K562 (cell line): ENCODE measurements around the gene GJA5. TPM values are rescaled to one million over a fixed set of nuclear protein-coding genes. Genes with fewer than 3 reads are reported as not detected.

ENCODE experiments used
- ATAC-seq: fragments of 200-7000 bp; cut with Tn5 transposase; 3 replicates; pipeline ENCODE4 v1.9.1; 2020; ENCODE audit warnings: moderate library complexity
- BruUV-seq: library from RNA; stranded (reverse); fragments of 400-500 nt; replicated peaks from 2 replicates; lab custom pipeline; 2021; lab: Mats Ljungman, UMichigan
- CTCF ChIA-PET: fragments of 300-600 bp; formaldehyde crosslinking; extraction: SDS; loops from one replicate; lab custom pipeline; 2021; ENCODE audit warnings: low intra/inter-chr PET ratio; lab: Yijun Ruan, JAX
- POLR2A ChIA-PET: fragments of 300-600, 350-650 bp; sonication (Branson Sonifier 250); formaldehyde crosslinking; extraction: SDS; loops from one replicate; lab custom pipeline; 2021; ENCODE audit warnings: antibody characterized with exemption, inconsistent platforms; lab: Yijun Ruan, JAX
- DNase-seq, 4 experiments: peaks; one replicate each; pipeline versions ENCODE4 v3.0.0 to v3.0.0-alpha.2; 2011 to 2018; ENCODE audit warnings: low spot score in 3 of 4, mixed read lengths in 3 of 4; ENCODE audit errors: extremely low read depth in 1 of 4
- FAIRE-seq: peaks from 2 replicates; lab custom pipeline; 2011; peaks lifted over from hg19 to GRCh38; lab: Jason Lieb, UNC
- H2AFZ ChIP-seq: 2 replicates; pipeline ENCODE4 v1.6.0; 2011; ENCODE audit warnings: low read depth, low read length, control low read depth, inconsistent platforms
- H3K27ac ChIP-seq: fragments of 200-600 bp; 3 replicates; pipeline ENCODE4 v1.8.0; 2011; ENCODE audit warnings: low read depth, mild to moderate bottlenecking, control low read depth, inconsistent platforms, low read length, moderate library complexity, mixed read lengths; ENCODE audit errors: extremely low read depth
- H3K27me3 ChIP-seq, 2 experiments: fragments of 300-600 bp in 1 of 2; 2 replicates in 1 of 2; 3 replicates in 1 of 2; pipeline versions ENCODE4 v1.6.0 to v1.8.0; 2011; ENCODE audit warnings: inconsistent platforms in 2 of 2, low read length in 2 of 2, mild to moderate bottlenecking in 1 of 2, mixed read lengths in 1 of 2, moderate library complexity in 1 of 2; ENCODE audit not compliant: control insufficient read depth in 2 of 2, insufficient read depth in 2 of 2
- H3K36me3 ChIP-seq: fragments of 300-600 bp; 3 replicates; pipeline ENCODE4 v1.8.0; 2011; ENCODE audit warnings: mild to moderate bottlenecking, low read length, inconsistent platforms; ENCODE audit not compliant: control insufficient read depth, insufficient read depth
- H3K4me1 ChIP-seq, 2 experiments: fragments of 200-600 bp in 1 of 2; replicated peaks in 1 of 2; 2 replicates in 1 of 2; 3 replicates in 1 of 2; pipeline versions ENCODE4 v1.5.1 to v1.8.0; 2011; ENCODE audit warnings: inconsistent platforms in 2 of 2, low read length in 2 of 2, mild to moderate bottlenecking in 1 of 2, mixed read lengths in 1 of 2, moderate library complexity in 1 of 2; ENCODE audit not compliant: control insufficient read depth in 2 of 2, insufficient read depth in 2 of 2
- H3K4me2 ChIP-seq: 2 replicates; pipeline ENCODE4 v1.6.1; 2011; ENCODE audit warnings: low read length, control low read depth, inconsistent platforms, mixed read lengths; ENCODE audit not compliant: insufficient read depth
- H3K4me3 ChIP-seq: fragments of 200-600 bp; sonication (generic), shearing (Covaris generic); 2 replicates; pipeline ENCODE4 v1.5.1; 2016; ENCODE audit warnings: control low read depth, inconsistent platforms
- H3K79me2 ChIP-seq: fragments of 200-600 bp; 3 replicates; pipeline ENCODE4 v1.8.0; 2011; ENCODE audit warnings: low read length, inconsistent platforms; ENCODE audit not compliant: control insufficient read depth, insufficient read depth
- H3K9ac ChIP-seq, 2 experiments: 2 replicates each; pipeline versions ENCODE4 v1.6.0 to v1.6.1; 2011; ENCODE audit warnings: low read depth in 2 of 2, low read length in 2 of 2, control low read depth in 1 of 2, inconsistent platforms in 1 of 2, mild to moderate bottlenecking in 1 of 2, mixed read lengths in 1 of 2; ENCODE audit not compliant: insufficient read depth in 1 of 2
- H3K9me1 ChIP-seq: one replicate; pipeline ENCODE4 v1.6.0; 2011; ENCODE audit warnings: inconsistent platforms, mild to moderate bottlenecking, low read length, moderate library complexity; ENCODE audit not compliant: control insufficient read depth, insufficient read depth
- H3K9me3 ChIP-seq: replicated peaks from 2 replicates; pipeline ENCODE4 v1.5.1; 2011; ENCODE audit warnings: low read depth, low read length, inconsistent platforms; ENCODE audit not compliant: control insufficient read depth, insufficient read depth
- H4K20me1 ChIP-seq: replicated peaks from 2 replicates; pipeline ENCODE4 v1.6.1; 2011; ENCODE audit warnings: low read length, inconsistent platforms, mixed read lengths; ENCODE audit not compliant: control insufficient read depth, insufficient read depth
- CBFA2T2 ChIP-seq: fragments of 450-650 bp; conservative IDR thresholded peaks from 2 replicates; pipeline ENCODE4 v1.6.1; 2017; ENCODE audit warnings: mild to moderate bottlenecking
- DDX20 ChIP-seq: fragments of 450-650 bp; IDR thresholded peaks from 2 replicates; pipeline ENCODE4 v1.6.1; 2016; ENCODE audit warnings: missing genetic modification characterization, low read depth, mild to moderate bottlenecking, missing compliant biosample characterization, moderate library complexity
- HNRNPLL ChIP-seq: fragments of 200-400 bp; formaldehyde crosslinking; IDR thresholded peaks from 2 replicates; pipeline ENCODE4 v1.6.1; 2017; ENCODE audit warnings: low read length, low read depth, mild to moderate bottlenecking; ENCODE audit not compliant: poor library complexity, severe bottlenecking
- MITF ChIP-seq: IDR thresholded peaks from 2 replicates; pipeline ENCODE4 v1.6.1; 2014; ENCODE audit warnings: antibody characterized with exemption
- SLC30A9 ChIP-seq: fragments of 250-450 bp; sonication (Bioruptor Pico); IDR thresholded peaks from 2 replicates; pipeline ENCODE4 v1.8.0; 2022; ENCODE audit warnings: mild to moderate bottlenecking, moderate library complexity
- SMARCB1 ChIP-seq: IDR thresholded peaks from 2 replicates; pipeline ENCODE4 v1.6.1; 2011; ENCODE audit warnings: improper control_type of control experiment, low read depth; ENCODE audit not compliant: insufficient read length
- TRIM28 ChIP-seq: fragments of 450-650 bp; IDR thresholded peaks from 2 replicates; pipeline ENCODE4 v1.6.1; 2017
- ZNF639 ChIP-seq, 2 experiments: fragments of 200-800 bp in 1 of 2; sonication (Bioruptor generic) in 1 of 2; sonication (generic) in 1 of 2; formaldehyde crosslinking in 1 of 2; IDR thresholded peaks in 1 of 2; conservative IDR thresholded peaks in 1 of 2; 2 replicates each; pipeline versions ENCODE4 v1.5.0 to v1.6.1; 2016 to 2020; ENCODE audit warnings: missing compliant biosample characterization in 1 of 2, missing genetic modification characterization in 1 of 2, missing genetic modification reagents in 1 of 2
- WGBS: fragments of 100-300 bp; shearing (Covaris generic); methylation state at CpG from one replicate; pipeline ENCODE4 v1.1.6; 2016; ENCODE audit warnings: low coverage, mixed read lengths; ENCODE audit not compliant: insufficient coverage; ENCODE audit errors: missing lambda C conversion rate; 5-methylcytosine and 5-hydroxymethylcytosine counted together
- in situ Hi-C: fragments of 300-500 bp; cut with MboI; formaldehyde crosslinking; loops from 4 replicates; pipeline ENCODE4 v1.15.0; 2018; ENCODE audit warnings: inconsistent platforms, mixed read lengths
- intact Hi-C: fragments of 100-400 bp; cut with micrococcal nuclease; formaldehyde crosslinking; loops from 2 replicates; pipeline ENCODE4 v1.14.2; 2022
- polyA plus RNA-seq, 8 experiments: library from polyadenylated mRNA; depleted of rRNA in 4 of 8; stranded (reverse) in 5 of 8; unstranded in 3 of 8; fragments of >200 nt; fragmentation: Nextera tagmentation in 2 of 8; fragmentation: Illumina TruSeq in 1 of 8; extraction: Ambion mirVana in 2 of 8; extraction: Trizol in 1 of 8; gene quantifications; 2 replicates each; pipeline versions ENCODE4 v1.2.1 to v1.2.3, GENCODE V29; 2011 to 2014; ENCODE audit warnings: inconsistent platforms in 1 of 8, missing spikeins in 1 of 8
- total RNA-seq, 7 experiments: library from RNA; depleted of rRNA in 6 of 7; stranded (reverse); fragments of >200 nt in 6 of 7; fragmentation: Illumina TruSeq in 2 of 7; extraction: Trizol in 2 of 7; gene quantifications; 2 replicates each; pipeline versions ENCODE4 v1.2.1 to v1.2.3, GENCODE V29; 2011 to 2021; ENCODE audit warnings: low replicate concordance in 1 of 7

The GJA5 gene
- total and polyA plus RNA-seq, 9 of the 15 experiments (the other 6 are each of a cell fraction or from before 2014, with no cell fraction given): 0.07 TPM; not detected in 7

- no peaks in the 10 kb centered on the region for H3K4me1 ChIP-seq
- H2AFZ ChIP-seq: no peak overlapping the region
- no peak for DNase-seq
- no peaks in the 10 kb centered on the region for H3K9me3 ChIP-seq
- in situ Hi-C loops: loop anchor here (10.0 kb wide), 1 partner anchor 163 kb away; no protein-coding TSS in a partner anchor
- ATAC-seq: no peak
- H3K4me2 ChIP-seq: no peak overlapping the region
- H3K9me1 ChIP-seq: no peaks in the 10 kb centered on the region
- WGBS: 0% methylated on average over 1 of the region's 1 CpG
- intact Hi-C loops: no loop called here
- H3K27ac ChIP-seq: no peak overlapping the region
- no peaks in the 10 kb centered on the region for H3K79me2 ChIP-seq
- H3K36me3 ChIP-seq: no peaks in the 10 kb centered on the region
- FAIRE-seq: no peak
- no peak overlapping the region for H3K9ac ChIP-seq
- no peak overlapping the region for H3K4me3 ChIP-seq
- BruUV-seq: no TSS peak
- H4K20me1 ChIP-seq: peaks cover 6% of the 10 kb centered on the region; the same call in 1 of the 2 replicates
- H3K27me3 ChIP-seq: peaks cover 0 to 38% of the 10 kb centered on the region in 2 experiments; a peak in 4 of 5 replicates
- no peak for TF ChIP-seq SLC30A9 (CRISPR knock-in tag)
- no peak for TF ChIP-seq ZNF639 (CRISPR knock-in tag; conservative IDR thresholded peaks at IDR 0.05 in 1 of 2, IDR thresholded peaks at IDR 0.05 in 1 of 2)
- TF ChIP-seq SMARCB1: no peak
- no peak for TF ChIP-seq DDX20
- no peak for TF ChIP-seq TRIM28
- no peak for TF ChIP-seq MITF
- TF ChIP-seq HNRNPLL: no peak
- no peak for TF ChIP-seq CBFA2T2
- CTCF ChIA-PET: no interaction called here
- POLR2A ChIA-PET: interaction anchor here (0.8 kb wide), 1 partner anchor 388 kb away, joined by 3 read pairs; no protein-coding TSS in a partner anchor
Observed at GRCh38 chr1:147721716-147722115, 38.7 kb downstream of the GJA5 start.
